Measurements from ENCODE around the gene RBL1.
A peak's percentile ranks its signal among the peaks of the same experiment; 100 is the strongest.

Gene RBL1

DNA sequence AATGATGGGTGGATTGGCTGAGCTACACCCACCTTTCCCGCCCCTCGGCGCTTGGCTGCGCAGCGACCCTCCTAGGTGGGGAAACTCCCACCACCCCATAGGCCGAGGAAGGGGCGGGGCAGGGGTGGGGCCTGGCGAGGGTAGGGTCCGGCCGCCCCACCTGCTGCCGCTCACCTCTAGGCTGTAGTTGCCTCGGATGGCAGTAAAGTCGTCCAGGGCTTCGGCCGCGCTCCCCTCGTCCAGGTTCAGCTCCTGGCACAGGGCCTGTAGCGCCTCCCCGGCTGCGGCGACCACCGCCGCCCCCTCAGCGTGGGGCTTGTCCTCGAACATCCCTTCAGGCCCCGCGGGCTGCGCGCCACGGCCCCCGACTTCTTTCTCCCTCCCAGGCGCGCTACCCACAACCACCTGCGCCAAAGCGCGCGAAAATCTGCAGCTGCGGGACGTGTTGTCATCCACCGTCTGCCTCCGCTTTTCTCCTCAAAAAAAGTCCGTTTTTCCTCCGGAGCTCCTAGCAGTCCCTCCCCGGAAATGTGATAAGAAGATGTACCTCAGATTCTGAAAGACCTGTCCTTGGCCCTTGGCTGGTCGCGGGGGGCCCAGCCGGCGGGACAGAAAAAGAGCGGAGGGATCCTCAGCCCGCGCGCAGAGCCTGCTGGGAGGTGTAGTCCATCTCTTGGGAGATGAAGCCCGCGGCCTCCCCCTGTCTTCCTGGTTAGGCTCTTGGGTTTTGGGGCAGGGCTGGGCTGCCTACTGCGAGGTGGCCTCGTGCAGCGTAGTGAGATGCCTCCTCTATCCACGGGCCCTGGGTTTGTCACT, at the start of gene RBL1 (continued):
- TF ChIP-seq ZNF202 (tag by site-specific recombination; IDR thresholded peaks at IDR 0.05; ENCODE audit: borderline replicate concordance): no peak
- TF ChIP-seq, protein P1, sequence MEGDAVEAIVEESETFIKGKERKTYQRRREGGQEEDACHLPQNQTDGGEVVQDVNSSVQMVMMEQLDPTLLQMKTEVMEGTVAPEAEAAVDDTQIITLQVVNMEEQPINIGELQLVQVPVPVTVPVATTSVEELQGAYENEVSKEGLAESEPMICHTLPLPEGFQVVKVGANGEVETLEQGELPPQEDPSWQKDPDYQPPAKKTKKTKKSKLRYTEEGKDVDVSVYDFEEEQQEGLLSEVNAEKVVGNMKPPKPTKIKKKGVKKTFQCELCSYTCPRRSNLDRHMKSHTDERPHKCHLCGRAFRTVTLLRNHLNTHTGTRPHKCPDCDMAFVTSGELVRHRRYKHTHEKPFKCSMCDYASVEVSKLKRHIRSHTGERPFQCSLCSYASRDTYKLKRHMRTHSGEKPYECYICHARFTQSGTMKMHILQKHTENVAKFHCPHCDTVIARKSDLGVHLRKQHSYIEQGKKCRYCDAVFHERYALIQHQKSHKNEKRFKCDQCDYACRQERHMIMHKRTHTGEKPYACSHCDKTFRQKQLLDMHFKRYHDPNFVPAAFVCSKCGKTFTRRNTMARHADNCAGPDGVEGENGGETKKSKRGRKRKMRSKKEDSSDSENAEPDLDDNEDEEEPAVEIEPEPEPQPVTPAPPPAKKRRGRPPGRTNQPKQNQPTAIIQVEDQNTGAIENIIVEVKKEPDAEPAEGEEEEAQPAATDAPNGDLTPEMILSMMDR (tag by site-specific recombination; IDR thresholded peaks at IDR 0.05): peak; percentile 48; the same call in 1 of the 2 replicates
- TF ChIP-seq SCRT1 (tag by site-specific recombination; IDR thresholded peaks at IDR 0.05; ENCODE audit: borderline replicate concordance): peak; percentile 92
- peak; percentile 52; the same call in 1 of the 2 replicates for TF ChIP-seq ZNF623 (tag by site-specific recombination; IDR thresholded peaks at IDR 0.05)
- TF ChIP-seq ZNF768 (tag by site-specific recombination; IDR thresholded peaks at IDR 0.05): no peak
- TF ChIP-seq ZXDB (tag by site-specific recombination; IDR thresholded peaks at IDR 0.05): peak; percentile 99
- peak; percentile 91 for TF ChIP-seq KLF7 (tag by site-specific recombination; IDR thresholded peaks at IDR 0.05; ENCODE audit: borderline replicate concordance)
- TF ChIP-seq GFI1B (tag by site-specific recombination; IDR thresholded peaks at IDR 0.05): peak; percentile 83
- peak; percentile 93 for TF ChIP-seq ZEB2 (tag by site-specific recombination; IDR thresholded peaks at IDR 0.05)
- TF ChIP-seq ZNF341 (tag by site-specific recombination; IDR thresholded peaks at IDR 0.05; ENCODE audit: low read depth): peak; percentile 50
- peak; percentile 16; the same call in 1 of the 2 replicates for TF ChIP-seq ZNF837 (tag by site-specific recombination; IDR thresholded peaks at IDR 0.05)
- peak; percentile 95 for TF ChIP-seq KLF9 (tag by site-specific recombination; IDR thresholded peaks at IDR 0.05; ENCODE audit: low read depth)
- TF ChIP-seq, protein P2, sequence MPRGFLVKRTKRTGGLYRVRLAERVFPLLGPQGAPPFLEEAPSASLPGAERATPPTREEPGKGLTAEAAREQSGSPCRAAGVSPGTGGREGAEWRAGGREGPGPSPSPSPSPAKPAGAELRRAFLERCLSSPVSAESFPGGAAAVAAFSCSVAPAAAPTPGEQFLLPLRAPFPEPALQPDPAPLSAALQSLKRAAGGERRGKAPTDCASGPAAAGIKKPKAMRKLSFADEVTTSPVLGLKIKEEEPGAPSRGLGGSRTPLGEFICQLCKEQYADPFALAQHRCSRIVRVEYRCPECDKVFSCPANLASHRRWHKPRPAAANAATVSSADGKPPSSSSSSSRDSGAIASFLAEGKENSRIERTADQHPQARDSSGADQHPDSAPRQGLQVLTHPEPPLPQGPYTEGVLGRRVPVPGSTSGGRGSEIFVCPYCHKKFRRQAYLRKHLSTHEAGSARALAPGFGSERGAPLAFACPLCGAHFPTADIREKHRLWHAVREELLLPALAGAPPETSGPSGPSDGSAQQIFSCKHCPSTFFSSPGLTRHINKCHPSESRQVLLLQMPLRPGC (tag by site-specific recombination; IDR thresholded peaks at IDR 0.05): peak; percentile 99
- no peak for TF ChIP-seq ZNF280C (tag by site-specific recombination; IDR thresholded peaks at IDR 0.05)
- TF ChIP-seq ZNF560 (tag by site-specific recombination; IDR thresholded peaks at IDR 0.05; ENCODE audit: borderline replicate concordance): no peak
- peak; percentile 78; the same call in 1 of the 2 replicates for TF ChIP-seq ZNF660 (tag by site-specific recombination; IDR thresholded peaks at IDR 0.05)
- peak; percentile 94 for TF ChIP-seq ZFP69B (tag by site-specific recombination; IDR thresholded peaks at IDR 0.05)
- peak; percentile 84 for TF ChIP-seq ZBTB21 (tag by site-specific recombination; IDR thresholded peaks at IDR 0.05)
- TF ChIP-seq ZNF248 (tag by site-specific recombination; IDR thresholded peaks at IDR 0.05): no peak
- TF ChIP-seq, protein P3, sequence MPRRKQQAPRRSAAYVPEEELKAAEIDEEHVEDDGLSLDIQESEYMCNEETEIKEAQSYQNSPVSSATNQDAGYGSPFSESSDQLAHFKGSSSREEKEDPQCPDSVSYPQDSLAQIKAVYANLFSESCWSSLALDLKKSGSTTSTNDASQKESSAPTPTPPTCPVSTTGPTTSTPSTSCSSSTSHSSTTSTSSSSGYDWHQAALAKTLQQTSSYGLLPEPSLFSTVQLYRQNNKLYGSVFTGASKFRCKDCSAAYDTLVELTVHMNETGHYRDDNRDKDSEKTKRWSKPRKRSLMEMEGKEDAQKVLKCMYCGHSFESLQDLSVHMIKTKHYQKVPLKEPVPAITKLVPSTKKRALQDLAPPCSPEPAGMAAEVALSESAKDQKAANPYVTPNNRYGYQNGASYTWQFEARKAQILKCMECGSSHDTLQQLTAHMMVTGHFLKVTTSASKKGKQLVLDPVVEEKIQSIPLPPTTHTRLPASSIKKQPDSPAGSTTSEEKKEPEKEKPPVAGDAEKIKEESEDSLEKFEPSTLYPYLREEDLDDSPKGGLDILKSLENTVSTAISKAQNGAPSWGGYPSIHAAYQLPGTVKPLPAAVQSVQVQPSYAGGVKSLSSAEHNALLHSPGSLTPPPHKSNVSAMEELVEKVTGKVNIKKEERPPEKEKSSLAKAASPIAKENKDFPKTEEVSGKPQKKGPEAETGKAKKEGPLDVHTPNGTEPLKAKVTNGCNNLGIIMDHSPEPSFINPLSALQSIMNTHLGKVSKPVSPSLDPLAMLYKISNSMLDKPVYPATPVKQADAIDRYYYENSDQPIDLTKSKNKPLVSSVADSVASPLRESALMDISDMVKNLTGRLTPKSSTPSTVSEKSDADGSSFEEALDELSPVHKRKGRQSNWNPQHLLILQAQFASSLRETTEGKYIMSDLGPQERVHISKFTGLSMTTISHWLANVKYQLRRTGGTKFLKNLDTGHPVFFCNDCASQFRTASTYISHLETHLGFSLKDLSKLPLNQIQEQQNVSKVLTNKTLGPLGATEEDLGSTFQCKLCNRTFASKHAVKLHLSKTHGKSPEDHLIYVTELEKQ (tag by site-specific recombination; IDR thresholded peaks at IDR 0.05; ENCODE audit: borderline replicate concordance): peak; percentile 91
- no peak for TF ChIP-seq ZNF48 (tag by site-specific recombination; IDR thresholded peaks at IDR 0.05)
- peak; percentile 26; the same call in 1 of the 2 replicates for TF ChIP-seq ZNF19 (tag by site-specific recombination; IDR thresholded peaks at IDR 0.05; ENCODE audit: low read depth)
- TF ChIP-seq ZNF274 (IDR thresholded peaks at IDR 0.05; ENCODE audit: low read length): no peak
- no peak for TF ChIP-seq ZNF274 (tag by site-specific recombination; IDR thresholded peaks at IDR 0.05; ENCODE audit: borderline replicate concordance)
- no peak; the same call in 1 of the 2 replicates for TF ChIP-seq ZNF16 (tag by site-specific recombination; IDR thresholded peaks at IDR 0.05; ENCODE audit: low read depth)
- peak; percentile 94 for TF ChIP-seq ZBTB1 (tag by site-specific recombination; IDR thresholded peaks at IDR 0.05)
- peak; percentile 98 for TF ChIP-seq GLIS2 (tag by site-specific recombination; IDR thresholded peaks at IDR 0.05)
- TF ChIP-seq ZNF692 (tag by site-specific recombination; IDR thresholded peaks at IDR 0.05): peak; percentile 95

Measured in HEK293 (cell line).